ENCODE results near the gene LZTS2. TPM values are rescaled to one million over a fixed set of nuclear protein-coding genes. Genes with fewer than 3 reads are reported as not detected.

LZTS2 gene
- total RNA-seq (10 to 100 TPM; 16.4 to 39.5 (median 35.4) TPM), total RNA-seq (14.9 to 60.1 (median 26.2) reads per million in 29 experiments)
- 13.0 TPM for total RNA-seq (2013)

GRCh38 chr10:100999742-101000126, at the start of gene LZTS2:
Gene LZTS2, plus strand, starts transcription at chr10:100999808. Its CDS starts 2,731 bp downstream, at chr10:101002539.
- Histone ChIP-seq H3K4me1 (ENCODE audit: control insufficient read depth in 1 of 2, extremely low read depth in 1 of 2, insufficient read depth in 2 of 2, low read length in 2 of 2) (peaks cover 12 to 38% of the 10 kb centered on the region in 2 experiments), H3K9me3 (no peaks in the 10 kb centered on the region), H3K36me3 (ENCODE audit: control insufficient read depth in 2 of 2, extremely low read depth in 1 of 2, insufficient read depth in 1 of 2, low read length in 1 of 2) (peaks cover 1 to 13% of the 10 kb centered on the region in 2 donors), H3K27ac (ENCODE audit: low read length) (peak within 1 kb of the TSS; percentile 74), H3K4me3 (ENCODE audit: control insufficient read depth in 1 of 2, extremely low read depth in 1 of 2, low read length in 1 of 2) (peak within 1 kb of the TSS; percentile 91 to 96), H3K27me3 (replicated peaks in 1 of 2; ENCODE audit: control insufficient read depth in 2 of 2, extremely low read depth in 1 of 2, insufficient read depth in 2 of 2, low read length in 1 of 2) (no peaks in the 10 kb centered on the region)
- Mint-ChIP-seq H3K4me1 (peaks cover 24 to 32% (median 30%) of the 10 kb centered on the region in 3 donors), H3K27me3 (no peaks in the 10 kb centered on the region), H3K27ac (peak within 1 kb of the TSS; percentile 85 to 92), H3K9me3 (no peaks in the 10 kb centered on the region), H3K36me3 (no peaks in the 10 kb centered on the region), H3K4me3 (peak within 1 kb of the TSS; percentile 78 to 95 (median 92))
- DNase-seq (no peak), ATAC-seq (replicated peaks in 1 of 4) (no peak)
- WGBS (ENCODE audit: insufficient coverage) = 2% methylated on average over 32 of the region's 44 CpGs
- CTCF ChIA-PET = interaction anchor here in 1 of 2 donors (0.9 kb wide), 1 partner anchor 14 kb away, joined by 4 read pairs; no protein-coding TSS in a partner anchor
- POLR2A ChIA-PET = no interaction called here

- no peaks in the 10 kb centered on the region for H3K4me1 ChIP-seq (ENCODE audit: control insufficient read depth in 1 of 2, extremely low read depth in 1 of 2, insufficient read depth in 2 of 2, low read length in 2 of 2)
- DNase-seq = no peak
- Mint-ChIP-seq H3K27ac (no peak overlapping the region), H3K9me3 (no peaks in the 10 kb centered on the region), H3K4me3 (no peak overlapping the region), H3K27me3 (no peaks in the 10 kb centered on the region), H3K4me1 (peaks cover 3 to 5% (median 4%) of the 10 kb centered on the region in 3 donors), H3K36me3 (peaks cover 48% of the 10 kb centered on the region)
- ATAC-seq (replicated peaks in 1 of 4) = no peak
- H3K27ac ChIP-seq (ENCODE audit: low read length) = no peak overlapping the region
- no peaks in the 10 kb centered on the region for H3K27me3 ChIP-seq (replicated peaks in 1 of 2; ENCODE audit: control insufficient read depth in 2 of 2, extremely low read depth in 1 of 2, insufficient read depth in 2 of 2, low read length in 1 of 2)
- CTCF ChIA-PET = no interaction called here
- no peak overlapping the region for H3K4me3 ChIP-seq (ENCODE audit: control insufficient read depth in 1 of 2, extremely low read depth in 1 of 2, low read length in 1 of 2)
- H3K36me3 ChIP-seq (ENCODE audit: control insufficient read depth in 2 of 2, extremely low read depth in 1 of 2, insufficient read depth in 1 of 2, low read length in 1 of 2) = peaks cover 0 to 34% of the 10 kb centered on the region in 2 donors
- POLR2A ChIA-PET = no interaction called here
- H3K9me3 ChIP-seq = no peaks in the 10 kb centered on the region
Observed at GRCh38 chr10:100960251-100960650, 39.4 kb upstream of the LZTS2 start.

GRCh38 chr10:100962351-100963080, 37.1 kb upstream of the LZTS2 start:
- Mint-ChIP-seq H3K9me3 (no peaks in the 10 kb centered on the region), H3K27ac (no peak overlapping the region), H3K4me1 (peaks cover 0 to 5% (median 0%) of the 10 kb centered on the region in 3 donors), H3K36me3 (peaks cover 36% of the 10 kb centered on the region), H3K27me3 (no peaks in the 10 kb centered on the region), H3K4me3 (no peak overlapping the region)
- H3K27ac ChIP-seq (ENCODE audit: low read length) = no peak overlapping the region
- WGBS (ENCODE audit: insufficient coverage) = no CpG with 5 or more reads among the region's 4 CpGs
- no peak overlapping the region for H3K4me3 ChIP-seq (ENCODE audit: control insufficient read depth in 1 of 2, extremely low read depth in 1 of 2, low read length in 1 of 2)
- H3K4me1 ChIP-seq (ENCODE audit: control insufficient read depth in 1 of 2, extremely low read depth in 1 of 2, insufficient read depth in 2 of 2, low read length in 2 of 2) = no peaks in the 10 kb centered on the region
- ATAC-seq (replicated peaks in 1 of 4) = no peak
- H3K9me3 ChIP-seq = no peaks in the 10 kb centered on the region
- H3K27me3 ChIP-seq (replicated peaks in 1 of 2; ENCODE audit: control insufficient read depth in 2 of 2, extremely low read depth in 1 of 2, insufficient read depth in 2 of 2, low read length in 1 of 2) = no peaks in the 10 kb centered on the region
- CTCF ChIA-PET = interaction anchor here in 1 of 2 donors (0.6 kb wide), 1 partner anchor 444 kb away, joined by 3 read pairs; no protein-coding TSS in a partner anchor
- POLR2A ChIA-PET = no interaction called here
- peaks cover 0 to 36% of the 10 kb centered on the region in 2 donors for H3K36me3 ChIP-seq (ENCODE audit: control insufficient read depth in 2 of 2, extremely low read depth in 1 of 2, insufficient read depth in 1 of 2, low read length in 1 of 2)
- DNase-seq = no peak

GRCh38 chr10:100963826-100964225, 35.8 kb upstream of the LZTS2 start:
- peaks cover 0 to 27% of the 10 kb centered on the region in 2 donors for H3K36me3 ChIP-seq (ENCODE audit: control insufficient read depth in 2 of 2, extremely low read depth in 1 of 2, insufficient read depth in 1 of 2, low read length in 1 of 2)
- no CpG with 5 or more reads among the region's 1 CpG for WGBS (ENCODE audit: insufficient coverage)
- no peak for ATAC-seq (replicated peaks in 1 of 4)

GRCh38 chr10:100965820-100966219, 33.8 kb upstream of the LZTS2 start:
- DNase-seq = no peak
- peaks cover 0 to 11% of the 10 kb centered on the region in 2 experiments for H3K27me3 ChIP-seq (replicated peaks in 1 of 2; ENCODE audit: control insufficient read depth in 2 of 2, extremely low read depth in 1 of 2, insufficient read depth in 2 of 2, low read length in 1 of 2)
- Mint-ChIP-seq H3K27ac (no peak overlapping the region), H3K36me3 (peaks cover 17% of the 10 kb centered on the region), H3K27me3 (peaks cover 0 to 4% of the 10 kb centered on the region in 2 donors), H3K4me3 (no peak overlapping the region), H3K9me3 (no peaks in the 10 kb centered on the region), H3K4me1 (peaks cover 8 to 18% (median 12%) of the 10 kb centered on the region in 3 donors)
- peaks cover 0 to 18% of the 10 kb centered on the region in 2 donors for H3K36me3 ChIP-seq (ENCODE audit: control insufficient read depth in 2 of 2, extremely low read depth in 1 of 2, insufficient read depth in 1 of 2, low read length in 1 of 2)
- ChIA-PET POLR2A (interaction anchor here in 1 of 2 donors (0.6 kb wide), 1 partner anchor 31 kb away, joined by 5 read pairs; no protein-coding TSS in a partner anchor), CTCF (no interaction called here)
- no peak for ATAC-seq (replicated peaks in 1 of 4)
- no peak overlapping the region for H3K4me3 ChIP-seq (ENCODE audit: control insufficient read depth in 1 of 2, extremely low read depth in 1 of 2, low read length in 1 of 2)
- no peak overlapping the region for H3K27ac ChIP-seq (ENCODE audit: low read length)
- H3K9me3 ChIP-seq = no peaks in the 10 kb centered on the region
- peaks cover 3 to 14% of the 10 kb centered on the region in 2 experiments for H3K4me1 ChIP-seq (ENCODE audit: control insufficient read depth in 1 of 2, extremely low read depth in 1 of 2, insufficient read depth in 2 of 2, low read length in 2 of 2)
- 87% methylated on average over 3 of the region's 5 CpGs for WGBS (ENCODE audit: insufficient coverage)

More at GRCh38 chr10:100963826-100964225, 35.8 kb upstream of the LZTS2 start:
- Histone ChIP-seq H3K27ac (ENCODE audit: low read length) (no peak overlapping the region), H3K27me3 (replicated peaks in 1 of 2; ENCODE audit: control insufficient read depth in 2 of 2, extremely low read depth in 1 of 2, insufficient read depth in 2 of 2, low read length in 1 of 2) (peaks cover 0 to 1% of the 10 kb centered on the region in 2 experiments), H3K4me1 (ENCODE audit: control insufficient read depth in 1 of 2, extremely low read depth in 1 of 2, insufficient read depth in 2 of 2, low read length in 2 of 2) (peaks cover 0 to 2% of the 10 kb centered on the region in 2 experiments), H3K9me3 (no peaks in the 10 kb centered on the region), H3K4me3 (ENCODE audit: control insufficient read depth in 1 of 2, extremely low read depth in 1 of 2, low read length in 1 of 2) (no peak overlapping the region)
- H3K4me1 Mint-ChIP-seq = peaks cover 4 to 9% (median 7%) of the 10 kb centered on the region in 3 donors
- peaks cover 0 to 4% of the 10 kb centered on the region in 2 donors for H3K27me3 Mint-ChIP-seq
- POLR2A ChIA-PET = no interaction called here
- H3K27ac Mint-ChIP-seq = no peak overlapping the region
- CTCF ChIA-PET = no interaction called here
- H3K9me3 Mint-ChIP-seq = no peaks in the 10 kb centered on the region
- no peak for DNase-seq
- no peak overlapping the region for H3K4me3 Mint-ChIP-seq
- peaks cover 31% of the 10 kb centered on the region for H3K36me3 Mint-ChIP-seq

GRCh38 chr10:100966887-100967286, 32.7 kb upstream of the LZTS2 start:
- Mint-ChIP-seq H3K4me3 (no peak overlapping the region), H3K27me3 (peaks cover 0 to 4% of the 10 kb centered on the region in 2 donors), H3K27ac (no peak overlapping the region), H3K9me3 (no peaks in the 10 kb centered on the region), H3K4me1 (peaks cover 8 to 18% (median 12%) of the 10 kb centered on the region in 3 donors), H3K36me3 (peaks cover 12% of the 10 kb centered on the region)
- ChIA-PET CTCF (interaction anchor here in 1 of 2 donors (0.5 kb wide), 1 partner anchor 161 kb away, joined by 3 read pairs; no protein-coding TSS in a partner anchor), POLR2A (interaction anchor here in 1 of 2 donors (0.6 kb wide), 1 partner anchor 1351 kb away, joined by 5 read pairs; no protein-coding TSS in a partner anchor)
- no CpG with 5 or more reads among the region's 2 CpGs for WGBS (ENCODE audit: insufficient coverage)
- DNase-seq (no peak), ATAC-seq (replicated peaks in 1 of 4) (no peak)
- Histone ChIP-seq H3K27ac (ENCODE audit: low read length) (no peak overlapping the region), H3K27me3 (replicated peaks in 1 of 2; ENCODE audit: control insufficient read depth in 2 of 2, extremely low read depth in 1 of 2, insufficient read depth in 2 of 2, low read length in 1 of 2) (peaks cover 0 to 11% of the 10 kb centered on the region in 2 experiments), H3K4me1 (ENCODE audit: control insufficient read depth in 1 of 2, extremely low read depth in 1 of 2, insufficient read depth in 2 of 2, low read length in 2 of 2) (peaks cover 3 to 14% of the 10 kb centered on the region in 2 experiments), H3K4me3 (ENCODE audit: control insufficient read depth in 1 of 2, extremely low read depth in 1 of 2, low read length in 1 of 2) (no peak overlapping the region), H3K9me3 (no peaks in the 10 kb centered on the region), H3K36me3 (ENCODE audit: control insufficient read depth in 2 of 2, extremely low read depth in 1 of 2, insufficient read depth in 1 of 2, low read length in 1 of 2) (peaks cover 0 to 16% of the 10 kb centered on the region in 2 donors)

Measured in T-cell (primary cell).